H1 (cell line): Measurements from ENCODE around the gene STK40. TPM values are rescaled to one million over a fixed set of nuclear protein-coding genes. Genes with fewer than 3 reads are reported as not detected.

Experiments used
- RBBP5 ChIP-seq: IDR thresholded peaks from 2 replicates; pipeline ENCODE4 v1.7.1; 2012; ENCODE audit warnings: low read depth, mild to moderate bottlenecking, inconsistent platforms, low read length, moderate library complexity, borderline replicate concordance
- RXRA ChIP-seq: IDR thresholded peaks from 2 replicates; pipeline ENCODE4 v1.6.1; 2011; ENCODE audit warnings: low read depth, mild to moderate bottlenecking, low read length, moderate library complexity; ENCODE audit not compliant: insufficient read depth
- SIN3A ChIP-seq, 2 experiments: IDR thresholded peaks in 1 of 2; conservative IDR thresholded peaks in 1 of 2; 2 replicates each; pipeline ENCODE4 v1.6.1; 2011 to 2012; ENCODE audit warnings: low read length in 2 of 2, improper control_type of control experiment in 1 of 2, low read depth in 1 of 2, mild to moderate bottlenecking in 1 of 2
- TAF7 ChIP-seq: optimal IDR thresholded peaks from 2 replicates; pipeline ENCODE3; 2011; ENCODE audit warnings: low read depth, mild to moderate bottlenecking, inconsistent platforms, low read length, moderate library complexity, borderline replicate concordance
- YY1 ChIP-seq: IDR thresholded peaks from 2 replicates; pipeline ENCODE4 v1.6.1; 2011; ENCODE audit warnings: low read depth, mild to moderate bottlenecking, low read length
- polyA plus RNA-seq, 7 experiments: library from polyadenylated mRNA; depleted of rRNA in 3 of 7; stranded (reverse) in 5 of 7; unstranded in 2 of 7; fragments of >200 nt in 5 of 7; fragments of 200-250 nt in 2 of 7; gene quantifications; 1 replicate in 5 of 7; 2 replicates in 1 of 7; 4 replicates in 1 of 7; pipeline versions ENCODE4 v1.2.1 to v1.2.3, GENCODE V29; 2011 to 2013; ENCODE audit warnings: missing spikeins in 2 of 7, mixed read lengths in 2 of 7
- total RNA-seq: library from RNA; stranded (reverse); fragmentation: NEBNext Ultra II Directional; extraction: Animal tissue kit (Norgen Biotek cat#: 25700); gene quantifications from 2 replicates; pipeline ENCODE4 v1.2.1, GENCODE V29; 2021

Gene STK40
- total and polyA plus RNA-seq, 2 of the 8 experiments (the other 6 are each of a cell fraction or from before 2014, with no cell fraction given): 13.6 to 28.6 TPM

DNA sequence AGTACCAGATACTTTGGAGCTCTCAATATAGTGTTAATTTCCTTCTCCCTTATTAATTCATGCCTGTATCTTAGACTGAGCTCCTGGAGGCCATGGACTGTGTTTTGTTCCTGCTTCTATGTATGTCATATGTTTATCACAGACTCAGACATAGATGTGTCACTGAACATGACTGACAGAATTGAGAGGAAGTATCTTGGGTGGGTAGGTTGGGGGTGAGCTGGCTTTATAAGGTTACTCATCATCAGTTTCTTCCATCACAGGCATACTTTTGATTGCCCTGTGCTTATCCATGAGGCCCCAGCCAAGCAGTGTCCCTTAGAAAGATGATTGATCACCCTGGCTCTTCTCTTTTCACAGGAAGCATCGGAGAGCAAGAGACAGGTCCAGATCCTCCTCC lies 85.2 kb downstream of the STK40 start (continued):
- TF ChIP-seq TAF7 (no peak), YY1 (no peak), RBBP5 (no peak), SIN3A (conservative IDR thresholded peaks at IDR 0.05 in 1 of 2, IDR thresholded peaks at IDR 0.05 in 1 of 2; ENCODE audit: low read depth in 1 of 2, low read length in 2 of 2) (no peak), RXRA (no peak)
- TF ChIP-seq, all 59 proteins: peak for 0
